ENCODE measurements around the gene NCKAP5. TPM values are rescaled to one million over a fixed set of nuclear protein-coding genes. Genes with fewer than 3 reads are reported as not detected.

The NCKAP5 gene
- total RNA-seq, 4 donors from 2014 or later, result 0.03 to 0.55 (median 0.33) TPM

- no peak for ATAC-seq
- H3K36me3 ChIP-seq, result no peaks in the 10 kb centered on the region
- in situ Hi-C loops (cut with MboI; ENCODE audit: low sequenced_read_pairs in 4 of 4), result no loop called here
- TF ChIP-seq POLR2A (IDR thresholded peaks at IDR 0.05) (no peak), CTCF (IDR thresholded peaks at IDR 0.05 in 4 of 5, conservative IDR thresholded peaks at IDR 0.05 in 1 of 5) (no peak)
- DNase-seq, result no peak
- intact Hi-C loops (cut with DNase I; ENCODE audit: low total_unique reads), result no loop called here
- H3K27me3 ChIP-seq, result no peaks in the 10 kb centered on the region
- no peaks in the 10 kb centered on the region for H3K9me3 ChIP-seq
- no peaks in the 10 kb centered on the region for H3K4me1 ChIP-seq
- H3K27ac ChIP-seq, result no peak overlapping the region
- H3K4me3 ChIP-seq, result no peak overlapping the region
These were observed 221.6 kb downstream of the NCKAP5 start for GRCh38 chr2:133346654-133347053.

GRCh38 chr2:133345638-133346037 lies 222.6 kb downstream of the NCKAP5 start:
- H3K27ac ChIP-seq, result no peak overlapping the region
- H3K36me3 ChIP-seq, result no peaks in the 10 kb centered on the region
- H3K27me3 ChIP-seq, result no peaks in the 10 kb centered on the region
- intact Hi-C loops (cut with DNase I; ENCODE audit: low total_unique reads), result no loop called here
- no peaks in the 10 kb centered on the region for H3K9me3 ChIP-seq
- DNase-seq, result no peak
- ATAC-seq, result no peak
- H3K4me3 ChIP-seq, result no peak overlapping the region
- no peaks in the 10 kb centered on the region for H3K4me1 ChIP-seq
- TF ChIP-seq CTCF (IDR thresholded peaks at IDR 0.05 in 4 of 5, conservative IDR thresholded peaks at IDR 0.05 in 1 of 5) (no peak), POLR2A (IDR thresholded peaks at IDR 0.05) (no peak)
- in situ Hi-C loops (cut with MboI; ENCODE audit: low sequenced_read_pairs in 4 of 4), result no loop called here

- Histone ChIP-seq H3K9me3 (no peaks in the 10 kb centered on the region), H3K27me3 (no peaks in the 10 kb centered on the region), H3K4me3 (no peak overlapping the region), H3K27ac (no peak overlapping the region), H3K36me3 (no peaks in the 10 kb centered on the region), H3K4me1 (no peaks in the 10 kb centered on the region)
- intact Hi-C loops (cut with DNase I; ENCODE audit: low total_unique reads), result no loop called here
- TF ChIP-seq POLR2A (IDR thresholded peaks at IDR 0.05) (no peak), CTCF (IDR thresholded peaks at IDR 0.05 in 4 of 5, conservative IDR thresholded peaks at IDR 0.05 in 1 of 5) (no peak)
- in situ Hi-C loops (cut with MboI; ENCODE audit: low sequenced_read_pairs in 4 of 4), result no loop called here
- DNase-seq (no peak), ATAC-seq (no peak)
These were observed 223.4 kb downstream of the NCKAP5 start for GRCh38 chr2:133344849-133345248.

- H3K27me3 ChIP-seq, result no peaks in the 10 kb centered on the region
- in situ Hi-C loops (cut with MboI; ENCODE audit: low sequenced_read_pairs in 4 of 4), result no loop called here
- H3K4me3 ChIP-seq, result no peak overlapping the region
- TF ChIP-seq POLR2A (IDR thresholded peaks at IDR 0.05), result no peak
- TF ChIP-seq CTCF (IDR thresholded peaks at IDR 0.05 in 4 of 5, conservative IDR thresholded peaks at IDR 0.05 in 1 of 5), result no peak
- no peak overlapping the region for H3K27ac ChIP-seq
- no peaks in the 10 kb centered on the region for H3K9me3 ChIP-seq
- no peaks in the 10 kb centered on the region for H3K4me1 ChIP-seq
- intact Hi-C loops (cut with DNase I; ENCODE audit: low total_unique reads), result no loop called here
- DNase-seq (no peak), ATAC-seq (no peak)
- no peaks in the 10 kb centered on the region for H3K36me3 ChIP-seq
These were observed 225.3 kb downstream of the NCKAP5 start for GRCh38 chr2:133343018-133343352.

GRCh38 chr2:133342286-133343017 lies 225.8 kb downstream of the NCKAP5 start:
- DNase-seq, result no peak
- no peaks in the 10 kb centered on the region for H3K36me3 ChIP-seq
- in situ Hi-C loops (cut with MboI; ENCODE audit: low sequenced_read_pairs in 4 of 4), result no loop called here
- intact Hi-C loops (cut with DNase I; ENCODE audit: low total_unique reads), result no loop called here
- no peaks in the 10 kb centered on the region for H3K27me3 ChIP-seq
- no peaks in the 10 kb centered on the region for H3K4me1 ChIP-seq
- TF ChIP-seq CTCF (IDR thresholded peaks at IDR 0.05 in 4 of 5, conservative IDR thresholded peaks at IDR 0.05 in 1 of 5) (no peak), POLR2A (IDR thresholded peaks at IDR 0.05) (no peak)
- H3K4me3 ChIP-seq, result no peak overlapping the region
- no peak overlapping the region for H3K27ac ChIP-seq
- no peak for ATAC-seq
- H3K9me3 ChIP-seq, result no peaks in the 10 kb centered on the region
